CD4-positive, alpha-beta T cell treated with Interleukin-12 subunit alpha and Interleukin-12 subunit beta, for 1 hour (primary cell): ENCODE measurements around the gene SLC49A4.

ENCODE experiments used
- DNase-seq: peaks from one replicate; pipeline ENCODE4 v3.0.0-alpha.2; 2020

The SLC49A4 gene

GRCh38 chr3:122859021-122859805 is 64.3 kb downstream of the SLC49A4 start:
- no peak for DNase-seq

GRCh38 chr3:122862381-122862780 is 67.5 kb downstream of the SLC49A4 start:
- DNase-seq: no peak

- DNase-seq: no peak
Measured at GRCh38 chr3:122864498-122864897, 69.6 kb downstream of the SLC49A4 start.

- no peak for DNase-seq
Measured at GRCh38 chr3:122868322-122868721, 73.5 kb downstream of the SLC49A4 start.

GRCh38 chr3:122873741-122874515 is 79.1 kb downstream of the SLC49A4 start:
- DNase-seq: no peak

- peak; percentile 7 for DNase-seq
Measured at GRCh38 chr3:122875547-122876127, 80.8 kb downstream of the SLC49A4 start.

GRCh38 chr3:122880173-122880572 is 85.3 kb downstream of the SLC49A4 start:
- no peak for DNase-seq

- no peak for DNase-seq
Measured at GRCh38 chr3:122880624-122881023, 85.8 kb downstream of the SLC49A4 start.

- DNase-seq: no peak
Measured at GRCh38 chr3:122882361-122882947, 87.6 kb downstream of the SLC49A4 start.

GRCh38 chr3:122886251-122886650 is 91.4 kb downstream of the SLC49A4 start:
- DNase-seq: no peak

GRCh38 chr3:122886946-122887345 is 92.1 kb downstream of the SLC49A4 start:
- DNase-seq: no peak

- DNase-seq: no peak
Measured at GRCh38 chr3:122890077-122890719, 95.3 kb downstream of the SLC49A4 start.

GRCh38 chr3:122890720-122891220 is 95.9 kb downstream of the SLC49A4 start:
- DNase-seq: no peak

GRCh38 chr3:122892118-122892960 is 97.5 kb downstream of the SLC49A4 start:
- DNase-seq: no peak

GRCh38 chr3:122893282-122893681 is 98.4 kb downstream of the SLC49A4 start:
- DNase-seq: no peak

GRCh38 chr3:122893754-122894668 is 99.1 kb downstream of the SLC49A4 start:
- no peak for DNase-seq

- no peak for DNase-seq
Measured at GRCh38 chr3:122898298-122898697, 103.4 kb downstream of the SLC49A4 start.

GRCh38 chr3:122902326-122902725 is 107.5 kb downstream of the SLC49A4 start:
- no peak for DNase-seq

GRCh38 chr3:122903171-122903570 is 108.3 kb downstream of the SLC49A4 start:
- DNase-seq: no peak

- DNase-seq: no peak
Measured at GRCh38 chr3:122907471-122907870, 112.6 kb downstream of the SLC49A4 start.

- DNase-seq: no peak
Measured at GRCh38 chr3:122908251-122908650, 113.4 kb downstream of the SLC49A4 start.
